BJ (cell line): ENCODE results near the gene CINP. TPM values are rescaled to one million over a fixed set of nuclear protein-coding genes. Genes with fewer than 3 reads are reported as not detected.

ENCODE experiments used
- CTCF ChIA-PET: fragments of 350-600 bp; formaldehyde crosslinking; extraction: SDS; loops from one replicate; lab custom pipeline; 2021; ENCODE audit warnings: antibody characterized with exemption, inconsistent platforms; lab: Yijun Ruan, JAX
- POLR2A ChIA-PET: fragments of 300-600 bp; sonication (Branson Sonifier 250); formaldehyde crosslinking; extraction: SDS; loops from one replicate; lab custom pipeline; 2021; ENCODE audit warnings: antibody characterized with exemption; lab: Charles Lee
- DNase-seq: peaks from one replicate; pipeline ENCODE4 v3.0.0-alpha.2; 2011; ENCODE audit warnings: low read depth
- H3K27me3 ChIP-seq: 2 replicates; pipeline ENCODE4 v1.6.0; 2011; ENCODE audit warnings: low read length; ENCODE audit not compliant: control insufficient read depth, insufficient read depth
- H3K36me3 ChIP-seq: 2 replicates; pipeline ENCODE4 v1.5.1; 2011; ENCODE audit warnings: low read length; ENCODE audit not compliant: control insufficient read depth, insufficient read depth
- H3K4me3 ChIP-seq: 2 replicates; pipeline ENCODE4 v1.5.1; 2011; ENCODE audit warnings: low read depth, mild to moderate bottlenecking, control low read depth, low read length
- polyA plus RNA-seq: library from polyadenylated mRNA; depleted of rRNA; stranded (reverse); fragments of >200 nt; gene quantifications from 2 replicates; pipeline ENCODE4 v1.2.3, GENCODE V29; 2011
- TF ChIP-seq, protein P1 (sequence below): IDR thresholded peaks from 2 replicates; pipeline ENCODE4 v1.5.1; 2011; ENCODE audit warnings: low read depth, mild to moderate bottlenecking, control low read depth, inconsistent platforms, low read length, moderate library complexity; ENCODE audit not compliant: insufficient read depth

The CINP gene
- polyA plus RNA-seq, 1 experiment = 49.1 TPM

DNA sequence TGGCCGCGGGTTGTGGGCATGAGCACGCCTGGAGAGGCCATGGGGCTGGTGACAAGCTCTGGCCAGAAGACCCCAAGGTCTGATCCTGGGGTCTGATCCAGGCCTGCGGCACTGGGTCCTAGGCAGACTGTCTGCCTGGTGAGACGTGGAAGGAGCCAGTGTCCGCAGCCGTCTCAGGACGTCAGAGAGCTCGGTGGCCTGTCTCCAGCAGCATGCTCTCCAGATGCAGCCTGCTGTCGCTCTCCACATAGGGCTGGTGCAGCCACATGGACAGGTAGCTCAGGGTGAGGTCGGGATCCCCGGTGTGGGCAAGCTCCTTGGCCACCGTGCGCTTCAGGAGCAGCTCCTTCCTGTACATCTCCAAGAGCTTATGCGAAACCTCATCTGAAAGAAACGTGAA, 14.3 kb downstream of the CINP start:
- Histone ChIP-seq H3K27me3 (no peaks in the 10 kb centered on the region), H3K36me3 (peaks cover 24% of the 10 kb centered on the region), H3K4me3 (no peak overlapping the region)
- no peak for DNase-seq
- TF ChIP-seq, protein P1, sequence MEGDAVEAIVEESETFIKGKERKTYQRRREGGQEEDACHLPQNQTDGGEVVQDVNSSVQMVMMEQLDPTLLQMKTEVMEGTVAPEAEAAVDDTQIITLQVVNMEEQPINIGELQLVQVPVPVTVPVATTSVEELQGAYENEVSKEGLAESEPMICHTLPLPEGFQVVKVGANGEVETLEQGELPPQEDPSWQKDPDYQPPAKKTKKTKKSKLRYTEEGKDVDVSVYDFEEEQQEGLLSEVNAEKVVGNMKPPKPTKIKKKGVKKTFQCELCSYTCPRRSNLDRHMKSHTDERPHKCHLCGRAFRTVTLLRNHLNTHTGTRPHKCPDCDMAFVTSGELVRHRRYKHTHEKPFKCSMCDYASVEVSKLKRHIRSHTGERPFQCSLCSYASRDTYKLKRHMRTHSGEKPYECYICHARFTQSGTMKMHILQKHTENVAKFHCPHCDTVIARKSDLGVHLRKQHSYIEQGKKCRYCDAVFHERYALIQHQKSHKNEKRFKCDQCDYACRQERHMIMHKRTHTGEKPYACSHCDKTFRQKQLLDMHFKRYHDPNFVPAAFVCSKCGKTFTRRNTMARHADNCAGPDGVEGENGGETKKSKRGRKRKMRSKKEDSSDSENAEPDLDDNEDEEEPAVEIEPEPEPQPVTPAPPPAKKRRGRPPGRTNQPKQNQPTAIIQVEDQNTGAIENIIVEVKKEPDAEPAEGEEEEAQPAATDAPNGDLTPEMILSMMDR = no peak
- POLR2A ChIA-PET = no interaction called here
- CTCF ChIA-PET = interaction anchor here (1.2 kb wide), 1 partner anchor 18 kb away, joined by 3 read pairs; no protein-coding TSS in a partner anchor

- CTCF ChIA-PET = no interaction called here
- Histone ChIP-seq H3K36me3 (peaks cover 22% of the 10 kb centered on the region), H3K4me3 (no peak overlapping the region), H3K27me3 (no peaks in the 10 kb centered on the region)
- TF ChIP-seq, protein P1 = no peak
- POLR2A ChIA-PET = no interaction called here
- DNase-seq = no peak
Measured at GRCh38 chr14:102346645-102347044, 16.0 kb downstream of the CINP start.

DNA sequence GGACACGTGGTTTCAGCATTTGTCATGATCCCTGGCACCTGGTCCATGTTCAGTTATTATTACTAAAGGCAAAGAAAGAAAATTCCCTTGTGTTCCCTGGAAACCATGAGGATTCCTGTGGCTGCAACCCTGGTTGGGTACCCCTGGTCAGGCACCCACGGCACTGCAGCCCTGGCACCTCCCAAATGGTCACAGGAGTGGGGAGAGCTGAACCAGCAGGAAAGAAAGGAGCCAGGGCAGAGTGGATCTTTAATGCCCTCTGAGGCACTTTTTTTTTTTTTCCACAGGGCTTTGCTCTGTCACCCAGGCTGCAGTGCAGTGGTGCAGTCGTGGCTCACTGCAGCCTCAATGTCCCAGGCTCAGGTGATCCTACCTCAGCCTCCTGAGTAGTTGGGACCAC, 17.5 kb downstream of the CINP start:
- peaks cover 24% of the 10 kb centered on the region for H3K36me3 ChIP-seq
- POLR2A ChIA-PET = no interaction called here
- no peaks in the 10 kb centered on the region for H3K27me3 ChIP-seq

DNA sequence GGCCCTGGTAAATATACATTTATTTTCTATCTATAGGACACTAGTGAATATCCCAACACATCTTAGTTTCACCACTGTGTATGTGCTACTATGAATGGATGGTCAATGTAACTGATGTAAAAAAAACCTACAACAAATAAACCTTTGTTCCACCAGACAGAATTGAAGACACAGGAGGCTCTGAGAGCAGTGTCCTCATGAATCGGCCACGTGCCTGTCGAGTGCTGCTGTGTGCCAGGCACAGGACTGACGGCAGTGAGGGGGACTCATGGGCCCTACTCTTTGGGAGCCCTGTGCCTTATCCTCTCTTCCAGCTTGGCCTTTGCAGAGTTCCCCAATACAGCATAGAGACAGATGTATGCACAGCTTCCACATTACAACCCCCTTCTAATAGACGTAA, 18.2 kb downstream of the CINP start:
- CTCF ChIA-PET = interaction anchor here (1.4 kb wide), 1 partner anchor 11 kb away, joined by 3 read pairs; no protein-coding TSS in a partner anchor
- DNase-seq = no peak
- H3K27me3 ChIP-seq = no peaks in the 10 kb centered on the region
- H3K36me3 ChIP-seq = peaks cover 24% of the 10 kb centered on the region
- POLR2A ChIA-PET = no interaction called here
- H3K4me3 ChIP-seq = no peak overlapping the region
- TF ChIP-seq, protein P1 = no peak

More for the DNA sequence above, 17.5 kb downstream of the CINP start:
- H3K4me3 ChIP-seq = no peak overlapping the region
- no peak for DNase-seq
- TF ChIP-seq, protein P1 = no peak
- CTCF ChIA-PET = interaction anchor here (0.6 kb wide), 1 partner anchor 134 kb away, joined by 3 read pairs; no protein-coding TSS in a partner anchor

DNA sequence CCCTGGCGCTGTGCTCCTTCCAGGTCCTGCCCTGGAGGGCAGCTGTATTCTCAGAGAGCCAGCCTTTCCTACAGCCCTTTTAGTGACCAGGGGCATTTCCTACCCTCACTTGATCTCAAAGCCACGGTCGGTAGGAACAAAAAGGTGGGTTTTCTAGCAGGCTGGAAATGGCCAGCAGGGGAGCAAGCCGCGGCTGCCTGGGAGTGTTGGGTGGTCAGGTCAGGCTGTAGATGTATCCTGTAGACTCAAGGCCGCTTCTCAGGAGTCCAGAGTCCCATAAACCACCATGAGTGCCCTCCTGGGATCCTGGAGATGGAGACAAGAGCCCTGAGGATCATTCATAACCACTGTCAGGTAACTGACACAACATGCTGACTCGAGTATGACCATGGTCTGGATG, 18.6 kb downstream of the CINP start:
- no peak overlapping the region for H3K4me3 ChIP-seq
- H3K27me3 ChIP-seq = no peaks in the 10 kb centered on the region
- H3K36me3 ChIP-seq = peaks cover 25% of the 10 kb centered on the region
- POLR2A ChIA-PET = no interaction called here
- no peak for DNase-seq
- TF ChIP-seq, protein P1 = no peak
- CTCF ChIA-PET = interaction anchor here (1.4 kb wide), 1 partner anchor 11 kb away, joined by 3 read pairs; no protein-coding TSS in a partner anchor
